ENCODE measurements around the gene AK2. TPM values are rescaled to one million over a fixed set of nuclear protein-coding genes. Genes with fewer than 3 reads are reported as not detected.

The AK2 gene
- total and polyA plus RNA-seq, 10 of the 15 experiments (the other 5 are each of a cell fraction or from before 2014, with no cell fraction given): 52.3 to 500 (median 278) TPM

DNA sequence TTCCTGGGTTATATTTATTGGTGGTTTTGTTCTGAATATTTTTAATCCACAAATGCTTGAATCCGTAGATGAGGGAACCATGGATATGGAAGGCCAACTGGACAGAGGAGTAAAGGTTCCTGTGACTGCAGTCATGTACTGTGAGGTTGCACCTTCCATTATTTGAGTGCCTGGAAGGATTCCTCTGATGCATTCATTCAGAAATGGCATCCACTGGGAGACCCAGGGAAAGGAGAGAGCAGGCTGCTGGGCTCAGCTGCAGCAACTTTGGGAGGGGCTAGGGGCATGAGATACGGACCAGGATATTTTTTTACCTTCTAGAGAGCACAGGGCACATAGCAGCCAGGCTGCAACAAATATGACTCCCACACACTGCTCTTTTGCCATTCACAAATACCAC, 19.5 kb downstream of the AK2 start (continued):
- TF ChIP-seq MTA3 (IDR thresholded peaks at IDR 0.05; ENCODE audit: borderline replicate concordance, low read length) (no peak), ELK1 (IDR thresholded peaks at IDR 0.05; ENCODE audit: low read depth, low read length) (no peak), EGR1 (IDR thresholded peaks at IDR 0.05; ENCODE audit: borderline replicate concordance in 1 of 2, low read depth in 2 of 2, low read length in 2 of 2) (no peak)

GRCh38 chr1:33015216-33015615, 21.5 kb downstream of the AK2 start:
- no peak overlapping the region for H3K4me2 ChIP-seq (ENCODE audit: control insufficient read depth, insufficient read depth)
- CTCF ChIA-PET: interaction anchor here (0.9 to 1.6 kb wide), 3 partner anchors 20 to 82 kb away, joined by 3 to 4 read pairs (median 3); no protein-coding TSS in a partner anchor

More at GRCh38 chr1:33015216-33015615, 21.5 kb downstream of the AK2 start:
- no peaks in the 10 kb centered on the region for H3K79me2 ChIP-seq (ENCODE audit: control insufficient read depth, insufficient read depth, low read length)
- no TSS peak for BruUV-seq (replicated peaks)
- 100% methylated on average over 2 of the region's 2 CpGs for WGBS (ENCODE audit: insufficient coverage, insufficient replicate concordance, low lambda C conversion rate, missing lambda C conversion rate)
- H3K4me1 ChIP-seq (ENCODE audit: control insufficient read depth, insufficient read depth, low read length): no peaks in the 10 kb centered on the region
- no peak overlapping the region for H2AFZ ChIP-seq (ENCODE audit: control insufficient read depth, low read depth, low read length)
- ChIA-PET RAD21 (ENCODE audit: unreplicated experiment) (interaction anchor here (1.1 kb wide), 1 partner anchor 10 kb away, joined by 3 read pairs; no protein-coding TSS in a partner anchor), POLR2A (interaction anchor here (1.8 kb wide), 1 partner anchor 23 kb away, joined by 5 read pairs; no protein-coding TSS in a partner anchor), SMC1A (ENCODE audit: uncharacterized antibody, unreplicated experiment) (interaction anchor here (0.7 to 1.7 kb wide), 10 partner anchors 8 to 82 kb away, joined by 3 to 4 read pairs (median 4); no protein-coding TSS in a partner anchor)
- FAIRE-seq (no peak), ATAC-seq (no peak), DNase-seq (ENCODE audit: low read depth, low spot score) (no peak)
- H3K36me3 ChIP-seq (ENCODE audit: control insufficient read depth in 2 of 2, insufficient read depth in 2 of 2, low read length in 1 of 2): peaks cover 26 to 38% of the 10 kb centered on the region in 2 experiments
- no peak overlapping the region for H3K9ac ChIP-seq (ENCODE audit: control insufficient read depth, insufficient read depth, low read length)
- intact Hi-C loops (cut with micrococcal nuclease; ENCODE audit: unreplicated experiment) (no loop called here), in situ Hi-C loops (cut with MboI) (no loop called here)
- no peak overlapping the region for H3K4me3 ChIP-seq
- TF ChIP-seq YBX1 (IDR thresholded peaks at IDR 0.05) (no peak), ESRRA (IDR thresholded peaks at IDR 0.05; ENCODE audit: low read length) (no peak), NFXL1 (IDR thresholded peaks at IDR 0.05; ENCODE audit: borderline replicate concordance) (no peak), RELA (IDR thresholded peaks at IDR 0.05; ENCODE audit: borderline replicate concordance, partially characterized antibody) (no peak), SMAD1 (IDR thresholded peaks at IDR 0.05; ENCODE audit: low read depth, partially characterized antibody) (no peak), ZNF384 (IDR thresholded peaks at IDR 0.05; ENCODE audit: borderline replicate concordance, low read depth, low read length) (no peak), FOXK2 (IDR thresholded peaks at IDR 0.05) (no peak), ASH2L (IDR thresholded peaks at IDR 0.05; ENCODE audit: borderline replicate concordance, low read depth) (no peak), MYB (IDR thresholded peaks at IDR 0.05; ENCODE audit: borderline replicate concordance, low read depth, low read length) (no peak), CHD4 (IDR thresholded peaks at IDR 0.05) (no peak), HDAC6 (IDR thresholded peaks at IDR 0.05; ENCODE audit: unreplicated experiment) (no peak), ELK1 (IDR thresholded peaks at IDR 0.05; ENCODE audit: low read depth, low read length) (no peak)
- TF ChIP-seq, protein P1, sequence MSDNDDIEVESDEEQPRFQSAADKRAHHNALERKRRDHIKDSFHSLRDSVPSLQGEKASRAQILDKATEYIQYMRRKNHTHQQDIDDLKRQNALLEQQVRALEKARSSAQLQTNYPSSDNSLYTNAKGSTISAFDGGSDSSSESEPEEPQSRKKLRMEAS (IDR thresholded peaks at IDR 0.05; ENCODE audit: low read depth, low read length): no peak
- H4K20me1 ChIP-seq (ENCODE audit: control insufficient read depth, insufficient read depth): no peaks in the 10 kb centered on the region
- no peak overlapping the region for H3K27ac ChIP-seq (ENCODE audit: control insufficient read depth, insufficient read depth)
- H3K9me3 ChIP-seq (replicated peaks; ENCODE audit: control insufficient read depth, insufficient read depth, low read length): no peaks in the 10 kb centered on the region
- H3K27me3 ChIP-seq (replicated peaks in 1 of 2; ENCODE audit: control insufficient read depth in 2 of 2, insufficient read depth in 2 of 2, low read length in 1 of 2): no peaks in the 10 kb centered on the region
